ENCODE results near the gene SCUBE2.
"Not testable (repeated sequence)": the region's sequence is repeated elsewhere in the genome, so short reads cannot be mapped to it uniquely, and the experiment has no call there.

Gene SCUBE2

GRCh38 chr11:9104580-9104979, 13.2 kb upstream of the SCUBE2 start:
- DNase-seq, result no peak

- DNase-seq, result no peak
These were observed 12.3 kb upstream of the SCUBE2 start for GRCh38 chr11:9103542-9104276.

GRCh38 chr11:9099617-9100016, 8.2 kb upstream of the SCUBE2 start:
- DNase-seq, result no peak

GRCh38 chr11:9098455-9098854, 7.1 kb upstream of the SCUBE2 start:
- not testable (repeated sequence) for DNase-seq

GRCh38 chr11:9097186-9097943, 6.0 kb upstream of the SCUBE2 start:
- DNase-seq, result not testable (repeated sequence)

- no peak for DNase-seq
These were observed 5.0 kb upstream of the SCUBE2 start for GRCh38 chr11:9096427-9096826.

GRCh38 chr11:9095421-9095820, 4.0 kb upstream of the SCUBE2 start:
- no peak for DNase-seq

GRCh38 chr11:9094420-9094819, 3.0 kb upstream of the SCUBE2 start:
- DNase-seq, result no peak

- DNase-seq, result no peak
These were observed 1.7 kb upstream of the SCUBE2 start for GRCh38 chr11:9092853-9093778.

- no peak for DNase-seq
These were observed 673 bp upstream of the SCUBE2 start for GRCh38 chr11:9092072-9092471.

- no peak for DNase-seq
These were observed 833 bp downstream of the SCUBE2 start for GRCh38 chr11:9090488-9091043.

GRCh38 chr11:9089636-9090035, 1.8 kb downstream of the SCUBE2 start:
- DNase-seq, result no peak

- no peak for DNase-seq
These were observed 2.3 kb downstream of the SCUBE2 start for GRCh38 chr11:9089061-9089460.

GRCh38 chr11:9082575-9082974, 8.8 kb downstream of the SCUBE2 start:
- no peak for DNase-seq

- DNase-seq, result no peak
These were observed 10.2 kb downstream of the SCUBE2 start for GRCh38 chr11:9081153-9081552.

GRCh38 chr11:9078113-9079086, 13.0 kb downstream of the SCUBE2 start:
- DNase-seq, result no peak

- DNase-seq, result no peak
These were observed 14.2 kb downstream of the SCUBE2 start for GRCh38 chr11:9077164-9077563.

- no peak for DNase-seq
These were observed 14.7 kb downstream of the SCUBE2 start for GRCh38 chr11:9076661-9077060.

GRCh38 chr11:9076046-9076445, 15.4 kb downstream of the SCUBE2 start:
- DNase-seq, result no peak

- no peak for DNase-seq
These were observed 15.8 kb downstream of the SCUBE2 start for GRCh38 chr11:9075556-9075955.

GRCh38 chr11:9074338-9075029, 16.9 kb downstream of the SCUBE2 start:
- DNase-seq, result no peak

Data from activated CD4-positive, CD25-positive, alpha-beta regulatory T cell (primary cell).